Measurements from ENCODE around the gene AFTPH.

AFTPH gene

DNA sequence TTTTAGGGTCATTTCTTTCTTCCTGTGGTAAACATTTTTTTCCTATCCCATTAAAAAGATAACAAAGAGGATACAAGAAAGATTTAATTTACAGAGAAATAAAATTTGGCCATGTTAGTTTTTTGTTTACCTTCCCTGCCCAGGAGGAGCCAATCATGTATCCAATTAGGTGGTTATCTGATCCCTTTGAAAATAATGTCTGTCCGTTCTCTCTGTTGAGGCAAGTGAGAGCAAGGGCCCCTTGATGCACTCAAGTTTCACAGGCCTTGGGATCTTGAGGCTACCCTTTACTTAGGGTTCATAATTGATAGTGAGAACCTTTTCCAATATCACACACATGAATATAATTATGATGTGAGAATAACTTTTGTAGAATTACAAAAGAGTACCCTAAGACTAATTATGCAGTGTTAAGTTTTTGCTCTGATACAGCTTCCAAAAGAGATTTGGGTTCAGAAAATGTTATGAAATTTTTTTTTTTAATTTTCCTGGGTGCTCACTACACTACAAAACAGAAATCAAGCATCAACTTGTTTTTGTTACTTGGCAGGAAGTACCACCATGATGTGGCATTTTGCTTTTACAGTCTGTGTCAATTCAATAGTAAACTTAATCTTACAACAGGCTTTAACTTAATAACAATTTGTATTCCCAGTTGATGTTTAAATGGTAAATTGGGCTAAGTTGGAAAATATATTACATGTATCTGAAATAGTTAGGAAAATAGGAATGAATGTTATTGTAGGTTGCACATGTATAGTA is 42.0 kb downstream of the AFTPH start:
- Histone ChIP-seq H3K4me1 (ENCODE audit: control insufficient read depth, insufficient read depth, low read length) (peaks cover 7% of the 10 kb centered on the region; the same call in 1 of the 2 replicates), H3K9ac (ENCODE audit: low read depth, low read length) (no peak overlapping the region), H3K4me3 (ENCODE audit: low read depth, low read length) (no peak overlapping the region), H3K9me3 (ENCODE audit: control insufficient read depth, insufficient read depth, low read length) (no peaks in the 10 kb centered on the region), H3K27ac (ENCODE audit: low read depth, low read length) (no peak overlapping the region), H3K36me3 (ENCODE audit: control insufficient read depth, insufficient read depth, low read length) (peaks cover 10% of the 10 kb centered on the region), H3K27me3 (ENCODE audit: control insufficient read depth, insufficient read depth, low read length) (no peaks in the 10 kb centered on the region)

DNA sequence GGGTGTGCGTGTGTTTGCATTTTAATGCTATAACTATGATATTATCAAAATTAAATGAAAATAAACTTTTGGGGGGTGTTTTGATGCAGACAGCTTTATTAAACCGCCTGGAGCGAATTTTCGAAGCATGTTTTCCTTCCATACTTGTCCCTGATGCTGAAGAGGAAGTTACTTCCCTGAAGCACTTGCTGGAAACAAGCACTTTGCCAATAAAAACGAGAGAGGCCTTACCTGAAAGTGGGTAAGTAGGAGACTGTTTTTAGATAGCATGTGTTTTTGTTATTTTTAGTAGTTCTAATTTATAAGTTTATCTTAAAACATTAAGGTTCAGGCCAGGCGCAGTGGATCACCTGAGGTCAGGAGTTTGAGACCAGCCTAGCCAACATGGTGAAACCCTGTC is 43.3 kb downstream of the AFTPH start:
- Histone ChIP-seq H3K27ac (ENCODE audit: low read depth, low read length) (no peak overlapping the region), H3K36me3 (ENCODE audit: control insufficient read depth, insufficient read depth, low read length) (peaks cover 13% of the 10 kb centered on the region), H3K4me1 (ENCODE audit: control insufficient read depth, insufficient read depth, low read length) (peaks cover 4% of the 10 kb centered on the region; the same call in 1 of the 2 replicates), H3K27me3 (ENCODE audit: control insufficient read depth, insufficient read depth, low read length) (no peaks in the 10 kb centered on the region), H3K9me3 (ENCODE audit: control insufficient read depth, insufficient read depth, low read length) (no peaks in the 10 kb centered on the region), H3K4me3 (ENCODE audit: low read depth, low read length) (no peak overlapping the region), H3K9ac (ENCODE audit: low read depth, low read length) (no peak overlapping the region)

- Histone ChIP-seq H3K27ac (ENCODE audit: low read depth, low read length) (no peak overlapping the region), H3K36me3 (ENCODE audit: control insufficient read depth, insufficient read depth, low read length) (peaks cover 25% of the 10 kb centered on the region), H3K9me3 (ENCODE audit: control insufficient read depth, insufficient read depth, low read length) (no peaks in the 10 kb centered on the region), H3K27me3 (ENCODE audit: control insufficient read depth, insufficient read depth, low read length) (no peaks in the 10 kb centered on the region), H3K4me3 (ENCODE audit: low read depth, low read length) (no peak overlapping the region), H3K4me1 (ENCODE audit: control insufficient read depth, insufficient read depth, low read length) (peaks cover 3% of the 10 kb centered on the region; the same call in 1 of the 2 replicates), H3K9ac (ENCODE audit: low read depth, low read length) (no peak overlapping the region)
Observed at GRCh38 chr2:64568836-64569235, 44.7 kb downstream of the AFTPH start.

DNA sequence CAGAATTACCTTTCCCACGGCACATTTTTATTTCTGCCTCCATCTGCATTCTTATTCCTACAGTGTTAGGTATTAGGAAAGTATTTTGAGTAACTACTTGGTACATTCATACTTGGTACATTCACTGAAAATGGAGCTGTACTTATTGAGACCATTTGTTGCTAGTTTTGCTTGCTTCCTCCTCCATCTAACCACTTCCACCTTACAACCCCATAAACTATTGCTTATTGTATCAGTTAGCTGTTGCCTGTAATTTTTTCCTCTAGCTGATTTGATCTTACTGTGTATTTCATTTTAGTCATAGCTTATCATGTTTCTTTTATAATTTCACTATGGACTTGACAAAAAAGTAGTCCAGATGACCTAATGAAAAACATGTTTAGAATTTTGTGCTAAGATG is 50.7 kb downstream of the AFTPH start:
- no peak overlapping the region for H3K9ac ChIP-seq (ENCODE audit: low read depth, low read length)
- H3K27me3 ChIP-seq (ENCODE audit: control insufficient read depth, insufficient read depth, low read length): no peaks in the 10 kb centered on the region
- H3K4me1 ChIP-seq (ENCODE audit: control insufficient read depth, insufficient read depth, low read length): no peaks in the 10 kb centered on the region
- peaks cover 51% of the 10 kb centered on the region for H3K36me3 ChIP-seq (ENCODE audit: control insufficient read depth, insufficient read depth, low read length)
- H3K9me3 ChIP-seq (ENCODE audit: control insufficient read depth, insufficient read depth, low read length): no peaks in the 10 kb centered on the region
- no peak overlapping the region for H3K4me3 ChIP-seq (ENCODE audit: low read depth, low read length)
- H3K27ac ChIP-seq (ENCODE audit: low read depth, low read length): no peak overlapping the region

DNA sequence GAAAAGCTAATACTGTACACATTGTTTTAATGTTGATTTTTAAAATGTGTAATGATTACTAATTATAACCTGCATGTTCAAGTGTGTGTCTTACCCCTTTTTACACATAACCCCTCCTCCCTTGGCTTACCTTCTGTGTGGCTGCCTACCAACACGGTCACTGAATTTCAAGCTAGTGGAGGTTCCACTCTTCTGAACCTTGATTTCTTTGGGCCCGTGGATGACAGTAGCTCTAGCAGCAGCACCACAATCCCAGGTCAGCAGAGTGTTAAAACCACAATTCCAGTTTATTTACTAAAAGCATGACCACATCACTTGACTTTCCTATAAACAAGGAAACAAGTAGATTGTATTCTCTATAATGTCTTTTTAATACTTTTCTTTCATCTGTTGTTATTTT is 56.9 kb downstream of the AFTPH start:
- Histone ChIP-seq H3K36me3 (ENCODE audit: control insufficient read depth, insufficient read depth, low read length) (peaks cover 35% of the 10 kb centered on the region), H3K9me3 (ENCODE audit: control insufficient read depth, insufficient read depth, low read length) (no peaks in the 10 kb centered on the region)

GRCh38 chr2:64581777-64582539 is 57.8 kb downstream of the AFTPH start:
- Histone ChIP-seq H3K36me3 (ENCODE audit: control insufficient read depth, insufficient read depth, low read length) (peaks cover 35% of the 10 kb centered on the region), H3K27ac (ENCODE audit: low read depth, low read length) (no peak overlapping the region), H3K9me3 (ENCODE audit: control insufficient read depth, insufficient read depth, low read length) (no peaks in the 10 kb centered on the region), H3K27me3 (ENCODE audit: control insufficient read depth, insufficient read depth, low read length) (no peaks in the 10 kb centered on the region), H3K4me3 (ENCODE audit: low read depth, low read length) (no peak overlapping the region), H3K4me1 (ENCODE audit: control insufficient read depth, insufficient read depth, low read length) (no peaks in the 10 kb centered on the region), H3K9ac (ENCODE audit: low read depth, low read length) (no peak overlapping the region)

More for the DNA sequence above, 56.9 kb downstream of the AFTPH start:
- no peak overlapping the region for H3K4me3 ChIP-seq (ENCODE audit: low read depth, low read length)
- H3K27ac ChIP-seq (ENCODE audit: low read depth, low read length): no peak overlapping the region
- no peak overlapping the region for H3K9ac ChIP-seq (ENCODE audit: low read depth, low read length)
- H3K27me3 ChIP-seq (ENCODE audit: control insufficient read depth, insufficient read depth, low read length): no peaks in the 10 kb centered on the region
- H3K4me1 ChIP-seq (ENCODE audit: control insufficient read depth, insufficient read depth, low read length): no peaks in the 10 kb centered on the region

- Histone ChIP-seq H3K27me3 (ENCODE audit: control insufficient read depth, insufficient read depth, low read length) (no peaks in the 10 kb centered on the region), H3K9ac (ENCODE audit: low read depth, low read length) (no peak overlapping the region), H3K36me3 (ENCODE audit: control insufficient read depth, insufficient read depth, low read length) (peaks cover 36% of the 10 kb centered on the region), H3K9me3 (ENCODE audit: control insufficient read depth, insufficient read depth, low read length) (no peaks in the 10 kb centered on the region), H3K4me1 (ENCODE audit: control insufficient read depth, insufficient read depth, low read length) (no peaks in the 10 kb centered on the region), H3K27ac (ENCODE audit: low read depth, low read length) (no peak overlapping the region), H3K4me3 (ENCODE audit: low read depth, low read length) (no peak overlapping the region)
Observed at GRCh38 chr2:64582774-64583340, 58.7 kb downstream of the AFTPH start.

GRCh38 chr2:64586054-64586453 is 61.9 kb downstream of the AFTPH start:
- Histone ChIP-seq H3K9ac (ENCODE audit: low read depth, low read length) (no peak overlapping the region), H3K9me3 (ENCODE audit: control insufficient read depth, insufficient read depth, low read length) (no peaks in the 10 kb centered on the region), H3K4me3 (ENCODE audit: low read depth, low read length) (no peak overlapping the region), H3K4me1 (ENCODE audit: control insufficient read depth, insufficient read depth, low read length) (no peaks in the 10 kb centered on the region), H3K36me3 (ENCODE audit: control insufficient read depth, insufficient read depth, low read length) (peaks cover 36% of the 10 kb centered on the region), H3K27me3 (ENCODE audit: control insufficient read depth, insufficient read depth, low read length) (no peaks in the 10 kb centered on the region), H3K27ac (ENCODE audit: low read depth, low read length) (no peak overlapping the region)

GRCh38 chr2:64586883-64587481 is 62.9 kb downstream of the AFTPH start:
- Histone ChIP-seq H3K27ac (ENCODE audit: low read depth, low read length) (no peak overlapping the region), H3K4me1 (ENCODE audit: control insufficient read depth, insufficient read depth, low read length) (no peaks in the 10 kb centered on the region), H3K9me3 (ENCODE audit: control insufficient read depth, insufficient read depth, low read length) (no peaks in the 10 kb centered on the region), H3K27me3 (ENCODE audit: control insufficient read depth, insufficient read depth, low read length) (no peaks in the 10 kb centered on the region), H3K9ac (ENCODE audit: low read depth, low read length) (no peak overlapping the region), H3K36me3 (ENCODE audit: control insufficient read depth, insufficient read depth, low read length) (peaks cover 40% of the 10 kb centered on the region), H3K4me3 (ENCODE audit: low read depth, low read length) (no peak overlapping the region)

GRCh38 chr2:64587561-64587960 is 63.4 kb downstream of the AFTPH start:
- Histone ChIP-seq H3K4me1 (ENCODE audit: control insufficient read depth, insufficient read depth, low read length) (no peaks in the 10 kb centered on the region), H3K9me3 (ENCODE audit: control insufficient read depth, insufficient read depth, low read length) (no peaks in the 10 kb centered on the region), H3K27me3 (ENCODE audit: control insufficient read depth, insufficient read depth, low read length) (no peaks in the 10 kb centered on the region), H3K9ac (ENCODE audit: low read depth, low read length) (no peak overlapping the region), H3K27ac (ENCODE audit: low read depth, low read length) (no peak overlapping the region), H3K4me3 (ENCODE audit: low read depth, low read length) (no peak overlapping the region), H3K36me3 (ENCODE audit: control insufficient read depth, insufficient read depth, low read length) (peaks cover 45% of the 10 kb centered on the region)
